Mesenchymal stem cell (in vitro differentiated cells and primary cell): ENCODE results near the gene KCTD1.

Experiments used
- DNase-seq: peaks from one replicate; pipeline ENCODE4 v3.0.0-alpha.2; 2013
- H2AFZ ChIP-seq: one replicate; pipeline ENCODE4 v1.6.1; 2013; ENCODE audit warnings: low read depth, mild to moderate bottlenecking, control low read depth, inconsistent platforms, low read length, moderate library complexity
- H2AK5ac ChIP-seq: 2 replicates; pipeline ENCODE4 v1.6.1; 2013; ENCODE audit warnings: low read length, moderate library complexity, mild to moderate bottlenecking, inconsistent platforms; ENCODE audit not compliant: severe bottlenecking
- H2BK120ac ChIP-seq: one replicate; pipeline ENCODE4 v1.6.1; 2013; ENCODE audit warnings: low read depth, mild to moderate bottlenecking, inconsistent platforms, low read length, moderate library complexity
- H2BK12ac ChIP-seq, 2 experiments: one replicate each; pipeline ENCODE4 v1.6.1; 2013; ENCODE audit warnings: inconsistent platforms in 2 of 2, low read length in 2 of 2, mild to moderate bottlenecking in 2 of 2, moderate library complexity in 2 of 2, control low read depth in 1 of 2
- H2BK15ac ChIP-seq: one replicate; pipeline ENCODE4 v1.6.1; 2013; ENCODE audit warnings: mild to moderate bottlenecking, low read depth, inconsistent platforms; ENCODE audit not compliant: poor library complexity, severe bottlenecking
- H2BK5ac ChIP-seq: 2 replicates; pipeline ENCODE4 v1.6.1; 2013; ENCODE audit warnings: low read depth, mild to moderate bottlenecking, low read length, control low read depth, inconsistent platforms; ENCODE audit not compliant: poor library complexity, severe bottlenecking
- H3K14ac ChIP-seq, 2 experiments: one replicate each; pipeline ENCODE4 v1.6.1; 2013; ENCODE audit warnings: inconsistent platforms in 2 of 2, low read length in 2 of 2, control low read depth in 1 of 2, mild to moderate bottlenecking in 1 of 2, moderate library complexity in 1 of 2
- H3K18ac ChIP-seq, 2 experiments: one replicate each; pipeline ENCODE4 v1.6.1; 2013; ENCODE audit warnings: inconsistent platforms in 2 of 2, low read length in 2 of 2, control low read depth in 1 of 2, low read depth in 1 of 2, mild to moderate bottlenecking in 1 of 2
- H3K23ac ChIP-seq, 2 experiments: one replicate each; pipeline ENCODE4 v1.6.1; 2013; ENCODE audit warnings: inconsistent platforms in 2 of 2, low read length in 2 of 2, mild to moderate bottlenecking in 2 of 2, moderate library complexity in 2 of 2, control low read depth in 1 of 2
- H3K27ac ChIP-seq: 2 replicates; pipeline ENCODE4 v1.5.1; 2013; ENCODE audit warnings: mild to moderate bottlenecking, moderate library complexity, low read length, control low read depth, inconsistent platforms; ENCODE audit not compliant: poor library complexity, severe bottlenecking
- H3K27me3 ChIP-seq, 2 experiments: 2 replicates each; pipeline versions ENCODE4 v1.6.1 to v1.7.0; 2013; ENCODE audit warnings: low read length in 2 of 2, mild to moderate bottlenecking in 2 of 2, moderate library complexity in 2 of 2, control low read depth in 1 of 2, inconsistent platforms in 1 of 2; ENCODE audit not compliant: control insufficient read depth in 1 of 2, insufficient read depth in 1 of 2
- H3K36me3 ChIP-seq, 2 experiments: 2 replicates each; pipeline versions ENCODE4 v1.6.1 to v1.7.0; 2013; ENCODE audit warnings: low read length in 2 of 2, control low read depth in 1 of 2, inconsistent platforms in 1 of 2, low read depth in 1 of 2, mild to moderate bottlenecking in 1 of 2; ENCODE audit not compliant: insufficient read depth in 2 of 2, control insufficient read depth in 1 of 2
- H3K4ac ChIP-seq, 2 experiments: one replicate each; pipeline ENCODE4 v1.6.1; 2013; ENCODE audit warnings: inconsistent platforms in 2 of 2, low read length in 2 of 2, mild to moderate bottlenecking in 2 of 2, moderate library complexity in 2 of 2, control low read depth in 1 of 2, low read depth in 1 of 2
- H3K4me1 ChIP-seq: 2 replicates; pipeline ENCODE4 v1.6.1; 2013; ENCODE audit warnings: low read depth, low read length, control low read depth; ENCODE audit not compliant: control insufficient read depth, insufficient read depth
- H3K4me2 ChIP-seq: 2 replicates; pipeline ENCODE4 v1.6.1; 2013; ENCODE audit warnings: low read length, mild to moderate bottlenecking, inconsistent platforms; ENCODE audit not compliant: poor library complexity, severe bottlenecking
- H3K4me3 ChIP-seq, 2 experiments: 2 replicates each; pipeline versions ENCODE4 v1.5.1 to v1.7.0; 2013; ENCODE audit warnings: low read length in 2 of 2, mild to moderate bottlenecking in 2 of 2, control low read depth in 1 of 2, low read depth in 1 of 2; ENCODE audit not compliant: insufficient read depth in 1 of 2
- H3K79me1 ChIP-seq: replicated peaks from 2 replicates; pipeline ENCODE4 v1.6.1; 2013; ENCODE audit warnings: mild to moderate bottlenecking, control low read depth, low read length, inconsistent platforms; ENCODE audit not compliant: poor library complexity, severe bottlenecking
- H3K9ac ChIP-seq: 2 replicates; pipeline ENCODE4 v1.7.0; 2013; ENCODE audit warnings: mild to moderate bottlenecking, low read length, moderate library complexity
- H3K9me3 ChIP-seq: 2 replicates; pipeline ENCODE4 v1.7.0; 2013; ENCODE audit warnings: mild to moderate bottlenecking, low read length; ENCODE audit not compliant: control insufficient read depth
- H4K8ac ChIP-seq: one replicate; pipeline ENCODE4 v1.6.1; 2013; ENCODE audit warnings: inconsistent platforms, mild to moderate bottlenecking, low read length, moderate library complexity
- H4K91ac ChIP-seq: one replicate; pipeline ENCODE4 v1.6.1; 2013; ENCODE audit warnings: mild to moderate bottlenecking, low read length, inconsistent platforms
- WGBS: methylation state at CpG from one replicate; pipeline ENCODE4 v1.1.7; 2013; ENCODE audit warnings: mixed read lengths; 5-methylcytosine and 5-hydroxymethylcytosine counted together

The KCTD1 gene

GRCh38 chr18:26562568-26562967 is 14.2 kb upstream of the KCTD1 start:
- H2BK5ac ChIP-seq: no peak overlapping the region
- peaks cover 0 to 20% of the 10 kb centered on the region in 2 experiments for H3K27me3 ChIP-seq
- no peak overlapping the region for H3K23ac ChIP-seq
- H3K79me1 ChIP-seq: no peaks in the 10 kb centered on the region
- no peak overlapping the region for H3K27ac ChIP-seq
- H3K14ac ChIP-seq: no peak overlapping the region
- 95% methylated on average over 1 of the region's 2 CpGs for WGBS
- no peak overlapping the region for H3K9ac ChIP-seq
- H3K36me3 ChIP-seq: no peaks in the 10 kb centered on the region
- no peak overlapping the region for H2AK5ac ChIP-seq
- no peaks in the 10 kb centered on the region for H3K4me1 ChIP-seq
- no peak overlapping the region for H3K4ac ChIP-seq
- H3K4me3 ChIP-seq: no peak overlapping the region
- no peak for DNase-seq
- no peak overlapping the region for H3K4me2 ChIP-seq
- no peak overlapping the region for H2AFZ ChIP-seq
- H4K91ac ChIP-seq: no peak overlapping the region
- H3K18ac ChIP-seq: no peak overlapping the region
- no peak overlapping the region for H2BK12ac ChIP-seq
- H2BK120ac ChIP-seq: no peak overlapping the region
- no peak overlapping the region for H4K8ac ChIP-seq
- no peak overlapping the region for H2BK15ac ChIP-seq
- H3K9me3 ChIP-seq: peaks cover 7% of the 10 kb centered on the region

- no peak overlapping the region for H3K27ac ChIP-seq
- no peaks in the 10 kb centered on the region for H3K4me1 ChIP-seq
- H3K4me2 ChIP-seq: no peak overlapping the region
- H3K9me3 ChIP-seq: peaks cover 7% of the 10 kb centered on the region
- no peak overlapping the region for H2BK12ac ChIP-seq
- H3K18ac ChIP-seq: no peak overlapping the region
- WGBS: 91% methylated on average over 5 of the region's 5 CpGs
- H3K4me3 ChIP-seq: no peak overlapping the region
- no peak overlapping the region for H3K23ac ChIP-seq
- H2BK15ac ChIP-seq: no peak overlapping the region
- H3K79me1 ChIP-seq: no peaks in the 10 kb centered on the region
- no peak overlapping the region for H2BK120ac ChIP-seq
- no peak overlapping the region for H3K9ac ChIP-seq
- no peak overlapping the region for H2BK5ac ChIP-seq
- no peak overlapping the region for H2AK5ac ChIP-seq
- no peak overlapping the region for H4K91ac ChIP-seq
- no peak overlapping the region for H4K8ac ChIP-seq
- H2AFZ ChIP-seq: no peak overlapping the region
- H3K27me3 ChIP-seq: peaks cover 0 to 17% of the 10 kb centered on the region in 2 experiments
- no peaks in the 10 kb centered on the region for H3K36me3 ChIP-seq
- no peak overlapping the region for H3K14ac ChIP-seq
- DNase-seq: no peak
- no peak overlapping the region for H3K4ac ChIP-seq
These were observed 13.4 kb upstream of the KCTD1 start for GRCh38 chr18:26561769-26562168.

- Histone ChIP-seq H3K9me3 (no peaks in the 10 kb centered on the region), H3K27ac (peak overlapping the region; percentile 60), H2BK5ac (no peak overlapping the region), H2AK5ac (no peak overlapping the region), H2BK15ac (no peak overlapping the region), H3K9ac (peak overlapping the region; percentile 7), H3K4ac (no peak overlapping the region), H2BK120ac (no peak overlapping the region), H3K4me2 (no peak overlapping the region), H4K8ac (no peak overlapping the region), H3K4me1 (peaks cover 2% of the 10 kb centered on the region), H4K91ac (no peak overlapping the region), H3K18ac (no peak overlapping the region), H3K36me3 (no peaks in the 10 kb centered on the region), H3K14ac (no peak overlapping the region), H2AFZ (no peak overlapping the region), H3K27me3 (peaks cover 0 to 16% of the 10 kb centered on the region in 2 experiments), H2BK12ac (no peak overlapping the region), H3K4me3 (no peak overlapping the region), H3K79me1 (no peaks in the 10 kb centered on the region), H3K23ac (no peak overlapping the region)
- no peak for DNase-seq
- 58% methylated on average over 2 of the region's 3 CpGs for WGBS
These were observed 8.2 kb upstream of the KCTD1 start for GRCh38 chr18:26556573-26556972.

GRCh38 chr18:26555804-26556553 is 7.6 kb upstream of the KCTD1 start:
- Histone ChIP-seq H3K18ac (no peak overlapping the region), H2AFZ (no peak overlapping the region), H4K8ac (no peak overlapping the region), H2BK12ac (no peak overlapping the region), H2BK120ac (no peak overlapping the region), H2BK5ac (no peak overlapping the region), H3K23ac (no peak overlapping the region), H3K4me3 (no peak overlapping the region), H3K14ac (no peak overlapping the region), H3K27me3 (peaks cover 3 to 18% of the 10 kb centered on the region in 2 experiments), H3K79me1 (no peaks in the 10 kb centered on the region), H3K9me3 (no peaks in the 10 kb centered on the region), H4K91ac (no peak overlapping the region), H2BK15ac (no peak overlapping the region), H3K27ac (peak overlapping the region; percentile 7), H3K4ac (no peak overlapping the region), H3K4me1 (peaks cover 5% of the 10 kb centered on the region), H3K4me2 (no peak overlapping the region), H2AK5ac (peak overlapping the region; percentile 10), H3K9ac (peak overlapping the region; percentile 7), H3K36me3 (no peaks in the 10 kb centered on the region)
- no peak for DNase-seq
- 100% methylated on average over 3 of the region's 4 CpGs for WGBS
